ENCODE results near the gene KLHDC10. TPM values are rescaled to one million over a fixed set of nuclear protein-coding genes. Genes with fewer than 3 reads are reported as not detected.

The KLHDC10 gene
- total RNA-seq, 1 donor from 2014 or later, result 35.3 TPM

GRCh38 chr7:130127821-130128317, 57.5 kb downstream of the KLHDC10 start:
- no peak for DNase-seq (ENCODE audit: extremely low spot score, unreplicated experiment)
- no peak for TF ChIP-seq CTCF (IDR thresholded peaks at IDR 0.05)
- Mint-ChIP-seq H3K27me3 (ENCODE audit: unreplicated experiment) (no peaks in the 10 kb centered on the region), H3K4me3 (ENCODE audit: unreplicated experiment) (no peak overlapping the region), H3K36me3 (ENCODE audit: unreplicated experiment) (peaks cover 51% of the 10 kb centered on the region), H3K9me3 (ENCODE audit: unreplicated experiment) (no peaks in the 10 kb centered on the region), H3K27ac (ENCODE audit: unreplicated experiment) (peak overlapping the region; percentile 83), H3K4me1 (ENCODE audit: unreplicated experiment) (peaks cover 15% of the 10 kb centered on the region)

DNA sequence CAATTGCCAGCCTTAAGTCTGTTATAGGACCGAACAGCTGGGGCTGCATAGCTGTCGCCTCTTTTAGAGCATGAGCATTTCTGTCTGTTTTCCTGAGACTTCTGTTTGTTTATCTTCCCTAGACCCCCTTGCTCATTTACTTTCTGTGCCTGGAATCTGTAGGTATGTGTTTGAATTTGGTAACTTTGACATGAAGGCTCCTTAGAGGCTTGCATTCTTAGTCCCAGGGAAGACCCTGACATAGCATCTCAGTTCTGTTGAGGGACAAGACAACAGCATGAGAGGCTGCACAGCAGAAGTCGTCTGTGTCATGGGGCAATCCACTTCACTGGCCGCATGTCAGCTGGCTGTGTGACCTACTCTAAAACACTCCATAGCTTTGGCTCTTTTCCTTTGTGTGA, 58.7 kb downstream of the KLHDC10 start:
- Mint-ChIP-seq H3K27ac (ENCODE audit: unreplicated experiment) (no peak overlapping the region), H3K9me3 (ENCODE audit: unreplicated experiment) (no peaks in the 10 kb centered on the region), H3K4me3 (ENCODE audit: unreplicated experiment) (no peak overlapping the region), H3K36me3 (ENCODE audit: unreplicated experiment) (peaks cover 50% of the 10 kb centered on the region), H3K27me3 (ENCODE audit: unreplicated experiment) (no peaks in the 10 kb centered on the region), H3K4me1 (ENCODE audit: unreplicated experiment) (peaks cover 15% of the 10 kb centered on the region)
- TF ChIP-seq CTCF (IDR thresholded peaks at IDR 0.05), result no peak
- no peak for DNase-seq (ENCODE audit: extremely low spot score, unreplicated experiment)

- no peaks in the 10 kb centered on the region for H3K9me3 Mint-ChIP-seq (ENCODE audit: unreplicated experiment)
- DNase-seq (ENCODE audit: extremely low spot score, unreplicated experiment), result no peak
- H3K36me3 Mint-ChIP-seq (ENCODE audit: unreplicated experiment), result peaks cover 52% of the 10 kb centered on the region
- H3K27ac Mint-ChIP-seq (ENCODE audit: unreplicated experiment), result no peak overlapping the region
- no peak overlapping the region for H3K4me3 Mint-ChIP-seq (ENCODE audit: unreplicated experiment)
- TF ChIP-seq CTCF (IDR thresholded peaks at IDR 0.05), result no peak
- H3K4me1 Mint-ChIP-seq (ENCODE audit: unreplicated experiment), result peaks cover 15% of the 10 kb centered on the region
- no peaks in the 10 kb centered on the region for H3K27me3 Mint-ChIP-seq (ENCODE audit: unreplicated experiment)
Observed at GRCh38 chr7:130131191-130131834, 61.0 kb downstream of the KLHDC10 start.

GRCh38 chr7:130131964-130132875, 61.9 kb downstream of the KLHDC10 start:
- H3K36me3 Mint-ChIP-seq (ENCODE audit: unreplicated experiment), result peaks cover 46% of the 10 kb centered on the region

More at GRCh38 chr7:130131964-130132875, 61.9 kb downstream of the KLHDC10 start:
- Mint-ChIP-seq H3K4me1 (ENCODE audit: unreplicated experiment) (peaks cover 12% of the 10 kb centered on the region), H3K27me3 (ENCODE audit: unreplicated experiment) (no peaks in the 10 kb centered on the region), H3K27ac (ENCODE audit: unreplicated experiment) (no peak overlapping the region), H3K4me3 (ENCODE audit: unreplicated experiment) (no peak overlapping the region), H3K9me3 (ENCODE audit: unreplicated experiment) (no peaks in the 10 kb centered on the region)
- no peak for DNase-seq (ENCODE audit: extremely low spot score, unreplicated experiment)
- TF ChIP-seq CTCF (IDR thresholded peaks at IDR 0.05), result no peak
